ENCODE measurements around the gene CFAP20DC. TPM values are rescaled to one million over a fixed set of nuclear protein-coding genes. Genes with fewer than 3 reads are reported as not detected.
"Not testable (repeated sequence)": the region's sequence is repeated elsewhere in the genome, so short reads cannot be mapped to it uniquely, and the experiment has no call there.

Gene CFAP20DC
- total RNA-seq, 1 experiment from 2014 or later: 3.9 TPM

DNA sequence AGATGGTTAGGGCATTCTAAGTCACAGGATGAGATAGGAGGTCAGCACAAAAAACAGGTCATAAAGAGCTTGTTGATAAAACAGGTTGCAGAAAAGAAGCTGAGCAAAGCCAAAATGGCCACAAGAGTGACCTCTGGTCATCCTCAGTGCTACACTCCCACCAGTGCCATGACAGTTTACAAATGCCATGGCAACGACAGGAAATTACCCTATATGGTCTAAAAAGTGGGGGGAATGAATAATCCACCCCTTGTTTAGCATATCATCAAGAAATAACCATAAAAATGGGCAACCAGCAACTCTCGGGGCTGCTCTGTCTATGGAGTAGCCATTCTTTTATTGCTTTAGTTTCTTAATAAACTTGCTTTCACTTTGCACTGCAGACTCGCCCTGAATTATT is 353.0 kb downstream of the CFAP20DC start:
- DNase-seq (ENCODE audit: low spot score): not testable (repeated sequence)

DNA sequence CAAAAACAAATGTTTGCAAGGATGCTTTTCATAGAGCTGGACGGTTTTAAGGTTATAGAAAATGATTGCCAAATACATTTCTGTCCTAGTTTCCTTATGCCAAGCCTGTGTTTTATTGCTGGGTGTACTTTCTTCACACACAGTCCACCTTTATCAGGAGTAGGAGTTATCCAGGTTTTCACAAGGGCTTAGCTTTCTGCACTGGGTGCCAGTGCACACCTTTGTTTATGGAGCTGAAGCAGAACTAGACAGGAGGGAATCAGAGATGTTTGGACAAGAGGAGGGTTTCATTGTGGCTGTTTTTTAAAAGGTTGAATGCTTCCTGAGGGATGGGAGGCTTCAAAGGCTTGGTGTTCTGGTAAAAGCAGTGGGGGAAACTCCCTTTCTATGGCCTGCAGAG is 353.7 kb downstream of the CFAP20DC start:
- DNase-seq (ENCODE audit: low spot score): no peak

DNA sequence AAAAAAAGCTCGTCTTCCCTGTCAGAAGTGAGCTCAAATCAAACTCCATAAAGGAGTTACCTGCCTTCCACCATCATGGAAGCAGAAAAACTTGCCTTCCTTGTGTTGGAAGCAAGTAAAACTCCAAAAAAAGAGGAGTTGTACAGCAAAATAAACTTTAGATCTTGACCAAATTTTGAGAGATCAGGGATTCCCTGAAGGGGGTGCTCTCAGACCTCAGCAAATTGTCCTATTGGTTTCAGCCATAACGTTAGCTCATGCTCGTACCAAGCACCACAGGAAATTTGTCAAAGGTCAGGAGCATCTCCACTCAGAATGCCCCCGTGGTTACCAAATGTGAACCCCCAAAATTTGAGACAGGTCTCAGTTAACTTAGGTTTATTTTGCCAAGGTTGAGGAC is 354.5 kb downstream of the CFAP20DC start:
- not testable (repeated sequence) for DNase-seq (ENCODE audit: low spot score)

DNA sequence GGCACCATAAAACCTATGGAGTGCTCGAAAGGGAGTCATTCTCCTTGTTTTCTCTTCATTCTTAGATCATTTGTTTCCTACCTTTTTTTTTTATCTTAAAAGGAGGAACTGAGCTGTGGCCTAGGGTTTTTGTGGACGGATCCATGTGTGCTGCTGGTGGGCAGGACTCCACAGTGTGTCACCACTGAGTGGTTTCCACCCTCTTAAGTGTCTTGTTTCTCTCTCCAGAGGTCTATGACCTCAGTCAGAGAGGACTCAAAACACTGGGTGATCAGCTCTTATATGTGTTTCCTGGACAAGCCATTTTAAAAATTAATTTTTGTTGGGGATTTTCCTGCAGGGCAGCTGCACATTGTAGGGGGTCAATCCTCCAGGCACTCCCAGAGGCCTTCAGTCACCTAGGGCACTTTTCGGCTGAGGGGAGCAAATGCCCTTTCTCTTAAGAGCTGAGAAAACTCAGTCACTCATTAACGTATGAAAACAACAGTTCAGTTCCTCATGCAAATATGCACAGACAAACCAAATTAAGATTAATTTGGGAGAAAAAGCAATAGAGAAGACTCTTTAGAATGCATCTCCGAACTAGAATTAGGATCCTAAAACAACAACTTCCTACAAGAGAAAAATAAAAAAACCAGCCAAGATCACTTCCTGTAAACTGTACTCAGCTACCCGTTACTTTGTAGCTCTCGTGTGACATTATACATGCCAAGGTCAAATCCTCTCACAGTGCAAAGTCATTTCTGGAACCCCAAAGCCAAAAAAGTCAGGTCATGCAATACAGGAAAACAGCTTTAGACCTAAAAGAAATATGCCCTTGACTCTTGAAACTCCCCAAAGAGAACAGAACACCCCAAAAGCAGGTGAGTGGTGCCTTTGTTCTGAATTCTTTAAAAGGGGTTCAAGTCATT is 355.6 kb downstream of the CFAP20DC start:
- DNase-seq (ENCODE audit: low spot score): no peak

DNA sequence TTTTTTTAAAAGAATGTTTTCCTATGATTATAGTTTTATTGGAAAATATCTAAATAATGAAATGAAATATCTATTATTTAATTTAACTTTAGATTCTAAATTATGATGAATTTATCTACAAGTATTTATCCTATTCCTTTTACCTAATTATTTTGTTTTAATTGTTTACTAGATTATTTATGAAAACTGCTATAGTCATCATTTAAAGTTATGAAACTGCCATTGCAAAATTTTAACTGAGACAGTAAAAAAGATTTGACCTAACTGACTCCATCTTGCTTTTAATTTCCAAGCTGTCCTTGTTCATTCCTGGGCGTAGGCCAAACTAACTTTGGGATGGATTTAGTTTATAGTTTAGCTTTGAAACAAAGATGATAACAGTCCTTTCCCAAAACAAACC is 357.3 kb downstream of the CFAP20DC start:
- no peak for DNase-seq (ENCODE audit: low spot score)
